H9 (cell line): ENCODE data around the gene ARHGAP27. TPM values are rescaled to one million over a fixed set of nuclear protein-coding genes. Genes with fewer than 3 reads are reported as not detected.
A peak's percentile ranks its signal among the peaks of the same experiment; 100 is the strongest.

Experiments used
- DNase-seq: peaks from one replicate; pipeline ENCODE4 v3.0.0-alpha.2; 2017
- H2AFZ ChIP-seq: one replicate; pipeline ENCODE4 v1.6.1; 2013; ENCODE audit warnings: mild to moderate bottlenecking, low read length, control low read depth, moderate library complexity
- H2AK5ac ChIP-seq: 2 replicates; pipeline ENCODE4 v1.6.1; 2013; ENCODE audit warnings: low read length, control low read depth, mixed read lengths; ENCODE audit not compliant: insufficient read length
- H2BK120ac ChIP-seq: one replicate; pipeline ENCODE4 v1.6.1; 2013; ENCODE audit warnings: low read depth, mild to moderate bottlenecking, low read length, control low read depth, inconsistent platforms; ENCODE audit not compliant: poor library complexity, severe bottlenecking
- H2BK12ac ChIP-seq: 2 replicates; pipeline ENCODE4 v1.6.1; 2013; ENCODE audit warnings: low read length, control low read depth, mixed read lengths, low read depth; ENCODE audit not compliant: insufficient read length
- H2BK15ac ChIP-seq: 2 replicates; pipeline ENCODE4 v1.6.1; 2013; ENCODE audit warnings: low read depth, low read length, control low read depth
- H2BK20ac ChIP-seq: one replicate; pipeline ENCODE4 v1.6.1; 2013; ENCODE audit warnings: low read depth, mild to moderate bottlenecking, low read length, control low read depth, inconsistent platforms; ENCODE audit not compliant: poor library complexity, severe bottlenecking
- H2BK5ac ChIP-seq: 2 replicates; pipeline ENCODE4 v1.6.1; 2013; ENCODE audit warnings: low read length, control low read depth, mixed read lengths; ENCODE audit not compliant: insufficient read length
- H3K14ac ChIP-seq: 2 replicates; pipeline ENCODE4 v1.6.1; 2013; ENCODE audit warnings: low read length, control low read depth; ENCODE audit not compliant: insufficient read depth
- H3K18ac ChIP-seq: 2 replicates; pipeline ENCODE4 v1.6.1; 2013; ENCODE audit warnings: low read depth, mild to moderate bottlenecking, mixed read lengths, low read length, control low read depth; ENCODE audit not compliant: insufficient read length
- H3K23ac ChIP-seq: 2 replicates; pipeline ENCODE4 v1.6.1; 2013; ENCODE audit warnings: low read length, control low read depth, mixed read lengths, low read depth; ENCODE audit not compliant: insufficient read length
- H3K23me2 ChIP-seq: 2 replicates; pipeline ENCODE4 v1.6.1; 2013; ENCODE audit warnings: low read depth, mild to moderate bottlenecking, mixed read lengths, low read length, control low read depth; ENCODE audit not compliant: insufficient read length, poor library complexity, severe bottlenecking
- H3K27ac ChIP-seq: 2 replicates; pipeline ENCODE4 v1.5.1; 2013; ENCODE audit warnings: low read length, control low read depth, mixed read lengths, low read depth; ENCODE audit not compliant: insufficient read length
- H3K27me3 ChIP-seq: 2 replicates; pipeline ENCODE4 v1.6.1; 2013; ENCODE audit warnings: low read length, control low read depth, inconsistent platforms; ENCODE audit not compliant: insufficient read depth
- H3K4ac ChIP-seq: 2 replicates; pipeline ENCODE4 v1.6.1; 2013; ENCODE audit warnings: low read depth, mild to moderate bottlenecking, control low read depth, inconsistent platforms, low read length, moderate library complexity
- H3K4me1 ChIP-seq: 2 replicates; pipeline ENCODE4 v1.6.1; 2013; ENCODE audit warnings: low read length, control low read depth, inconsistent platforms; ENCODE audit not compliant: insufficient read depth
- H3K4me2 ChIP-seq: 2 replicates; pipeline ENCODE4 v1.6.1; 2013; ENCODE audit warnings: low read length, control low read depth, mixed read lengths; ENCODE audit not compliant: insufficient read length, insufficient read depth
- H3K56ac ChIP-seq: 2 replicates; pipeline ENCODE4 v1.6.1; 2013; ENCODE audit warnings: low read depth, mild to moderate bottlenecking, mixed read lengths, low read length, control low read depth; ENCODE audit not compliant: insufficient read length
- H3K79me1 ChIP-seq: 2 replicates; pipeline ENCODE4 v1.6.1; 2013; ENCODE audit warnings: low read depth, mild to moderate bottlenecking, moderate library complexity, low read length, control low read depth, inconsistent platforms; ENCODE audit not compliant: insufficient read depth, poor library complexity, severe bottlenecking
- H3K79me2 ChIP-seq: 2 replicates; pipeline ENCODE4 v1.6.1; 2013; ENCODE audit warnings: low read length, control low read depth, inconsistent platforms; ENCODE audit not compliant: insufficient read depth
- H3K9ac ChIP-seq: 2 replicates; pipeline ENCODE4 v1.6.1; 2013; ENCODE audit warnings: low read length, control low read depth, mixed read lengths; ENCODE audit not compliant: insufficient read length; ENCODE audit errors: extremely low read depth
- H3K9me3 ChIP-seq: one replicate; pipeline ENCODE4 v1.6.1; 2013; ENCODE audit warnings: low read depth, low read length, inconsistent platforms; ENCODE audit not compliant: control insufficient read depth
- H3T11ph ChIP-seq: one replicate; pipeline ENCODE4 v1.6.1; 2013; ENCODE audit warnings: mild to moderate bottlenecking, low read length, control low read depth, inconsistent platforms
- H4K20me1 ChIP-seq: one replicate; pipeline ENCODE4 v1.6.1; 2013; ENCODE audit not compliant: control insufficient read depth, insufficient read length, insufficient read depth
- H4K5ac ChIP-seq: 2 replicates; pipeline ENCODE4 v1.6.1; 2013; ENCODE audit warnings: low read depth, mild to moderate bottlenecking, mixed read lengths, low read length, control low read depth; ENCODE audit not compliant: insufficient read length
- H4K8ac ChIP-seq: replicated peaks from 2 replicates; pipeline ENCODE4 v1.6.1; 2013; ENCODE audit warnings: low read length, control low read depth, mixed read lengths, low read depth; ENCODE audit not compliant: insufficient read length
- H4K91ac ChIP-seq: 2 replicates; pipeline ENCODE4 v1.6.1; 2013; ENCODE audit warnings: low read depth, mild to moderate bottlenecking, moderate library complexity, mixed read lengths, low read length, control low read depth; ENCODE audit not compliant: insufficient read length
- H3K27ac Mint-ChIP-seq, 3 experiments: 2 replicates in 2 of 3; 3 replicates in 1 of 3; pipeline ENCODE4 v1.8.0; 2020 to 2021; ENCODE audit warnings: mixed read lengths in 3 of 3, mild to moderate bottlenecking in 1 of 3, moderate library complexity in 1 of 3
- H3K27me3 Mint-ChIP-seq: 2 replicates; pipeline ENCODE4 v1.8.0; 2021; ENCODE audit warnings: low read depth, mild to moderate bottlenecking, moderate library complexity, mixed read lengths
- H3K36me3 Mint-ChIP-seq, 3 experiments: 2 replicates in 2 of 3; 3 replicates in 1 of 3; pipeline ENCODE4 v1.8.0; 2020 to 2021; ENCODE audit warnings: low read depth in 3 of 3, mixed read lengths in 3 of 3; ENCODE audit not compliant: insufficient read depth in 1 of 3
- H3K4me1 Mint-ChIP-seq, 2 experiments: 2 replicates each; pipeline ENCODE4 v1.8.0; 2020; ENCODE audit warnings: mixed read lengths in 2 of 2
- H3K4me3 Mint-ChIP-seq, 2 experiments: 2 replicates in 1 of 2; 3 replicates in 1 of 2; pipeline ENCODE4 v1.8.0; 2020 to 2021; ENCODE audit warnings: mild to moderate bottlenecking in 2 of 2, mixed read lengths in 2 of 2, moderate library complexity in 1 of 2
- H3K9me3 Mint-ChIP-seq, 2 experiments: 2 replicates in 1 of 2; 3 replicates in 1 of 2; pipeline ENCODE4 v1.8.0; 2020; ENCODE audit warnings: mild to moderate bottlenecking in 2 of 2, mixed read lengths in 2 of 2, moderate library complexity in 1 of 2
- WGBS: extraction: QIAGEN DNeasy Blood & Tissue Kit; methylation state at CpG from one replicate; pipeline ENCODE4 v1.1.7; 2013; ENCODE audit warnings: missing lambda C conversion rate, low lambda C conversion rate, mixed read lengths; ENCODE audit not compliant: insufficient read length; ENCODE audit errors: extremely low coverage; 5-methylcytosine and 5-hydroxymethylcytosine counted together
- total RNA-seq: library from RNA; stranded (reverse); gene quantifications from 2 replicates; pipeline ENCODE4 v1.2.1, GENCODE V29; 2021
- TF ChIP-seq, protein P1 (sequence below): fragments of 200-600 bp; sonication (generic); conservative IDR thresholded peaks from 3 replicates; pipeline ENCODE4 v1.8.0; 2021; ENCODE audit warnings: antibody characterized with exemption, mild to moderate bottlenecking

Gene ARHGAP27
- total RNA-seq, 1 experiment from 2014 or later = 9.9 TPM

- no CpG with 5 or more reads among the region's 5 CpGs for WGBS
- no peak overlapping the region for H3K4me3 Mint-ChIP-seq
Measured at GRCh38 chr17:45398800-45399199, 33.9 kb downstream of the ARHGAP27 start.

More at GRCh38 chr17:45398800-45399199, 33.9 kb downstream of the ARHGAP27 start:
- Histone ChIP-seq H2BK20ac (no peak overlapping the region), H2AK5ac (no peak overlapping the region), H2BK120ac (no peak overlapping the region), H3K23me2 (no peaks in the 10 kb centered on the region), H2BK5ac (no peak overlapping the region), H3K79me1 (no peaks in the 10 kb centered on the region), H3K18ac (no peak overlapping the region), H3K23ac (no peak overlapping the region), H3K56ac (no peak overlapping the region), H4K5ac (no peak overlapping the region), H3K27ac (no peak overlapping the region), H4K20me1 (peaks cover 3% of the 10 kb centered on the region), H4K91ac (no peak overlapping the region), H3K4me1 (peaks cover 2% of the 10 kb centered on the region; the same call in 1 of the 2 replicates), H3T11ph (no peak overlapping the region), H3K79me2 (no peaks in the 10 kb centered on the region), H3K9me3 (no peaks in the 10 kb centered on the region), H4K8ac (no peak overlapping the region), H3K27me3 (no peaks in the 10 kb centered on the region), H2BK12ac (no peak overlapping the region), H3K9ac (no peak overlapping the region), H3K14ac (no peak overlapping the region), H2AFZ (no peak overlapping the region), H2BK15ac (no peak overlapping the region), H3K4ac (no peak overlapping the region), H3K4me2 (no peak overlapping the region)
- TF ChIP-seq, protein P1, sequence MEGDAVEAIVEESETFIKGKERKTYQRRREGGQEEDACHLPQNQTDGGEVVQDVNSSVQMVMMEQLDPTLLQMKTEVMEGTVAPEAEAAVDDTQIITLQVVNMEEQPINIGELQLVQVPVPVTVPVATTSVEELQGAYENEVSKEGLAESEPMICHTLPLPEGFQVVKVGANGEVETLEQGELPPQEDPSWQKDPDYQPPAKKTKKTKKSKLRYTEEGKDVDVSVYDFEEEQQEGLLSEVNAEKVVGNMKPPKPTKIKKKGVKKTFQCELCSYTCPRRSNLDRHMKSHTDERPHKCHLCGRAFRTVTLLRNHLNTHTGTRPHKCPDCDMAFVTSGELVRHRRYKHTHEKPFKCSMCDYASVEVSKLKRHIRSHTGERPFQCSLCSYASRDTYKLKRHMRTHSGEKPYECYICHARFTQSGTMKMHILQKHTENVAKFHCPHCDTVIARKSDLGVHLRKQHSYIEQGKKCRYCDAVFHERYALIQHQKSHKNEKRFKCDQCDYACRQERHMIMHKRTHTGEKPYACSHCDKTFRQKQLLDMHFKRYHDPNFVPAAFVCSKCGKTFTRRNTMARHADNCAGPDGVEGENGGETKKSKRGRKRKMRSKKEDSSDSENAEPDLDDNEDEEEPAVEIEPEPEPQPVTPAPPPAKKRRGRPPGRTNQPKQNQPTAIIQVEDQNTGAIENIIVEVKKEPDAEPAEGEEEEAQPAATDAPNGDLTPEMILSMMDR = peak; percentile 36; the same call in 2 of the 3 replicates
- peaks cover 3 to 10% of the 10 kb centered on the region in 2 experiments for H3K4me1 Mint-ChIP-seq
- peak; percentile 53 for DNase-seq
- H3K36me3 Mint-ChIP-seq = peaks cover 0 to 13% (median 8%) of the 10 kb centered on the region in 3 experiments; a peak in 4 of 7 replicates
- peak overlapping the region in 2 of 3 experiments; percentile 39 to 40; a peak in 2 of 7 replicates for H3K27ac Mint-ChIP-seq
- no peaks in the 10 kb centered on the region for H3K9me3 Mint-ChIP-seq
- H3K27me3 Mint-ChIP-seq = no peaks in the 10 kb centered on the region; the same call in 1 of the 2 replicates
